Right kidney (tissue), 9 donors: ENCODE measurements around the gene GAL3ST2.
"Not testable (repeated sequence)": the region's sequence is repeated elsewhere in the genome, so short reads cannot be mapped to it uniquely, and the experiment has no call there.

Source experiments
- DNase-seq: peaks from one replicate; pipeline ENCODE4 v3.0.0-alpha.2; 2016
- long read RNA-seq, 8 donors: transcript quantifications; one replicate each; lab custom pipeline, GENCODE V29; 2026

Gene GAL3ST2
- long read RNA-seq, donor 1 = 0 reads
- long read RNA-seq, donor 2 = 0 reads
- long read RNA-seq, donor 3 = 0 reads
- long read RNA-seq, donor 4 = 0 reads
- long read RNA-seq, donor 5 = 0 reads
- long read RNA-seq, donor 6 = 0 reads
- long read RNA-seq, donor 7 = 0 reads
- long read RNA-seq, donor 8 = 0 reads

- DNase-seq = no peak
Observed at GRCh38 chr2:241776336-241777169, at the start of gene GAL3ST2. Gene GAL3ST2 (plus strand): TSS chr2:241776822. CDS start chr2:241776956, 134 bp downstream.

- DNase-seq = no peak
Observed at GRCh38 chr2:241728000-241728399, 48.6 kb upstream of the GAL3ST2 start.

GRCh38 chr2:241728627-241729026, 48.0 kb upstream of the GAL3ST2 start:
- no peak for DNase-seq

GRCh38 chr2:241729868-241730267, 46.8 kb upstream of the GAL3ST2 start:
- no peak for DNase-seq

GRCh38 chr2:241730671-241731293, 45.8 kb upstream of the GAL3ST2 start:
- no peak for DNase-seq

GRCh38 chr2:241732513-241733186, 44.0 kb upstream of the GAL3ST2 start:
- DNase-seq = peak; percentile 38

- DNase-seq = peak; percentile 16
Observed at GRCh38 chr2:241733391-241734207, 43.0 kb upstream of the GAL3ST2 start.

- no peak for DNase-seq
Observed at GRCh38 chr2:241734208-241734466, 42.5 kb upstream of the GAL3ST2 start.

- peak; percentile 94 for DNase-seq
Observed at GRCh38 chr2:241734467-241735208, 42.0 kb upstream of the GAL3ST2 start, which contains the start of gene D2HGDH. Gene D2HGDH (plus strand): TSS chr2:241734630. CDS start chr2:241735225, 595 bp downstream.

GRCh38 chr2:241736111-241736510, 40.5 kb upstream of the GAL3ST2 start:
- DNase-seq = no peak

GRCh38 chr2:241738040-241738686, 38.5 kb upstream of the GAL3ST2 start:
- no peak for DNase-seq

GRCh38 chr2:241739177-241739576, 37.4 kb upstream of the GAL3ST2 start:
- no peak for DNase-seq

- no peak for DNase-seq
Observed at GRCh38 chr2:241739651-241740050, 37.0 kb upstream of the GAL3ST2 start.

GRCh38 chr2:241741016-241741415, 35.6 kb upstream of the GAL3ST2 start:
- no peak for DNase-seq

GRCh38 chr2:241742320-241742939, 34.2 kb upstream of the GAL3ST2 start:
- DNase-seq = no peak

GRCh38 chr2:241743008-241743407, 33.6 kb upstream of the GAL3ST2 start:
- not testable (repeated sequence) for DNase-seq

- no peak for DNase-seq
Observed at GRCh38 chr2:241743620-241744019, 33.0 kb upstream of the GAL3ST2 start.

GRCh38 chr2:241744028-241744754, 32.4 kb upstream of the GAL3ST2 start:
- DNase-seq = no peak

GRCh38 chr2:241745276-241745675, 31.3 kb upstream of the GAL3ST2 start:
- DNase-seq = no peak

GRCh38 chr2:241746084-241746483, 30.5 kb upstream of the GAL3ST2 start:
- DNase-seq = no peak
